Right lobe of liver (tissue), 6 donors: ENCODE results near the gene MUC4. TPM values are rescaled to one million over a fixed set of nuclear protein-coding genes. Genes with fewer than 3 reads are reported as not detected.
"Not testable (repeated sequence)": the region's sequence is repeated elsewhere in the genome, so short reads cannot be mapped to it uniquely, and the experiment has no call there.

Experiments used
- ATAC-seq, 4 donors: fragments of 200-7000 bp; cut with Tn5 transposase; one replicate each; pipeline ENCODE4 v1.9.1; 2020; ENCODE audit warnings: mild to moderate bottlenecking in 4 of 4, moderate library complexity in 4 of 4
- DNase-seq, 3 donors: peaks; one replicate each; pipeline ENCODE4 v3.0.0-alpha.2; 2020
- H3K27ac ChIP-seq, 3 donors: fragments of 200-600 bp; one replicate each; pipeline ENCODE4 v1.8.0; 2022
- H3K27me3 ChIP-seq, 2 donors: fragments of 200-600 bp; one replicate each; pipeline ENCODE4 v1.8.0; 2022
- H3K36me3 ChIP-seq, 4 donors: fragments of 200-600 bp; sonication (generic) in 1 of 4; one replicate each; pipeline versions ENCODE4 v1.5.1 to v1.8.0; 2017 to 2022; ENCODE audit warnings: control low read depth in 1 of 4
- H3K4me1 ChIP-seq, 4 donors: fragments of 200-600 bp; sonication (generic) in 1 of 4; one replicate each; pipeline versions ENCODE4 v1.5.1 to v1.8.0; 2017 to 2022; ENCODE audit warnings: control low read depth in 1 of 4
- H3K4me3 ChIP-seq, 3 donors: fragments of 200-600 bp; one replicate each; pipeline ENCODE4 v1.8.0; 2022
- H3K9me3 ChIP-seq, 4 donors: fragments of 200-600 bp; sonication (generic) in 1 of 4; one replicate each; pipeline versions ENCODE4 v1.5.1 to v1.8.0; 2017 to 2022; ENCODE audit warnings: control low read depth in 1 of 4
- CTCF ChIP-seq, 4 donors: fragments of 200-600 bp in 3 of 4; fragments of 450-650 bp in 1 of 4; IDR thresholded peaks; one replicate each; pipeline versions ENCODE4 v1.5.1 to v1.8.0; 2016 to 2022; ENCODE audit warnings: antibody characterized with exemption in 4 of 4, mild to moderate bottlenecking in 2 of 4
- POLR2A ChIP-seq: fragments of 450-650 bp; IDR thresholded peaks from one replicate; pipeline ENCODE4 v1.6.1; 2017; ENCODE audit warnings: antibody characterized with exemption, mild to moderate bottlenecking
- WGBS: methylation state at CpG from one replicate; pipeline ENCODE4 v1.1.6; 2018; ENCODE audit warnings: low coverage, low lambda C conversion rate; ENCODE audit not compliant: insufficient coverage; ENCODE audit errors: missing lambda C conversion rate; 5-methylcytosine and 5-hydroxymethylcytosine counted together
- intact Hi-C, 2 donors: fragments of 100-400 bp; cut with DNase I; formaldehyde crosslinking; loops; one replicate each; pipeline versions ENCODE4 v1.11.2 to v1.14.1; 2022
- total RNA-seq, 6 experiments: library from RNA; depleted of rRNA in 2 of 6; stranded (reverse); fragments of >200 nt in 2 of 6; fragmentation: NEBNext Ultra II Directional in 3 of 6; extraction: Animal tissue kit (Norgen Biotek cat#: 25700) in 3 of 6; gene quantifications; one replicate each; pipeline versions ENCODE4 v1.1.0 to v1.2.4, GENCODE V29; 2016 to 2023
- donor health status: DM: no; HTN: yes; CAD: no.
- donor health status: DM: no; HTN: no; CAD: no.
- donor health status: DM: no; HTN: no; CAD: no.
- donor health status: DM: no; HTN: yes; CAD: no.
- donor health status: DM: no; HTN: yes; CAD: no.

The MUC4 gene
- total RNA-seq, 6 experiments from 2014 or later, result 0.07 to 0.20 TPM; not detected in 4

- H3K36me3 ChIP-seq, result no peaks in the 10 kb centered on the region
- ATAC-seq (no peak), DNase-seq (peak in 1 of 3 donors; percentile 4)
- H3K9me3 ChIP-seq, result no peaks in the 10 kb centered on the region
- intact Hi-C loops, result no loop called here
- no peaks in the 10 kb centered on the region for H3K27me3 ChIP-seq
- no peak overlapping the region for H3K4me3 ChIP-seq
- TF ChIP-seq CTCF (IDR thresholded peaks at IDR 0.05) (no peak), POLR2A (no peak)
- H3K4me1 ChIP-seq, result no peaks in the 10 kb centered on the region
- 67% methylated on average over 7 of the region's 7 CpGs for WGBS
- no peak overlapping the region for H3K27ac ChIP-seq
These were observed 60.2 kb downstream of the MUC4 start for GRCh38 chr3:195751560-195751959.

GRCh38 chr3:195750797-195751520 is 60.8 kb downstream of the MUC4 start:
- no CpG with 5 or more reads among the region's 30 CpGs for WGBS

GRCh38 chr3:195749101-195749500 is 62.6 kb downstream of the MUC4 start:
- DNase-seq, H3K9me3 ChIP-seq, H3K27me3 ChIP-seq, H3K4me3 ChIP-seq, H3K36me3 ChIP-seq, ATAC-seq, intact Hi-C loops, H3K4me1 ChIP-seq, H3K27ac ChIP-seq: not testable (repeated sequence)
- WGBS, result 73% methylated on average over 5 of the region's 5 CpGs

More at GRCh38 chr3:195750797-195751520, 60.8 kb downstream of the MUC4 start:
- intact Hi-C loops, result no loop called here
- TF ChIP-seq POLR2A, result no peak
- TF ChIP-seq CTCF (IDR thresholded peaks at IDR 0.05), result no peak
- no peaks in the 10 kb centered on the region for H3K9me3 ChIP-seq
- H3K27ac ChIP-seq, result no peak overlapping the region
- H3K36me3 ChIP-seq, result no peaks in the 10 kb centered on the region
- no peaks in the 10 kb centered on the region for H3K4me1 ChIP-seq
- no peaks in the 10 kb centered on the region for H3K27me3 ChIP-seq
- no peak for ATAC-seq
- no peak overlapping the region for H3K4me3 ChIP-seq
- DNase-seq, result peak in 1 of 3 donors; percentile 40

GRCh38 chr3:195748661-195749060 is 63.1 kb downstream of the MUC4 start:
- Histone ChIP-seq H3K4me1 (no peaks in the 10 kb centered on the region), H3K9me3 (no peaks in the 10 kb centered on the region), H3K27me3 (no peaks in the 10 kb centered on the region), H3K27ac (no peak overlapping the region), H3K4me3 (no peak overlapping the region), H3K36me3 (no peaks in the 10 kb centered on the region)
- DNase-seq, result peak in 2 of 3 donors; percentile 25 to 47
- ATAC-seq, result peak in 1 of 4 donors; percentile 3
- WGBS, result 97% methylated on average over 10 of the region's 11 CpGs
- intact Hi-C loops, result no loop called here
- TF ChIP-seq CTCF (IDR thresholded peaks at IDR 0.05), result no peak
- no peak for TF ChIP-seq POLR2A

- Histone ChIP-seq H3K4me1 (no peaks in the 10 kb centered on the region), H3K27me3 (no peaks in the 10 kb centered on the region), H3K36me3 (no peaks in the 10 kb centered on the region), H3K27ac (no peak overlapping the region), H3K9me3 (no peaks in the 10 kb centered on the region), H3K4me3 (no peak overlapping the region)
- TF ChIP-seq POLR2A, result no peak
- TF ChIP-seq CTCF (IDR thresholded peaks at IDR 0.05), result no peak
- ATAC-seq, result no peak
- peak in 1 of 3 donors; percentile 16 for DNase-seq
- intact Hi-C loops, result no loop called here
- 99% methylated on average over 8 of the region's 9 CpGs for WGBS
These were observed 65.0 kb downstream of the MUC4 start for GRCh38 chr3:195746751-195747150.
